HG03571 (cell line): Measurements from ENCODE around the gene BTRC.
"Not testable (repeated sequence)": the region's sequence is repeated elsewhere in the genome, so short reads cannot be mapped to it uniquely, and the experiment has no call there.

Experiments used
- ATAC-seq: cut with Tn5 transposase; IDR thresholded peaks from one replicate; pipeline ENCODE4 v1.9.1; 2021; ENCODE audit not compliant: unreplicated experiment

Gene BTRC

GRCh38 chr10:101385866-101386658 is 32.1 kb downstream of the BTRC start:
- ATAC-seq: no peak

- ATAC-seq: no peak
Observed at GRCh38 chr10:101386659-101387259, 32.8 kb downstream of the BTRC start.

- no peak for ATAC-seq
Observed at GRCh38 chr10:101388676-101389276, 34.8 kb downstream of the BTRC start.

- ATAC-seq: not testable (repeated sequence)
Observed at GRCh38 chr10:101389532-101389931, 35.6 kb downstream of the BTRC start.

- no peak for ATAC-seq
Observed at GRCh38 chr10:101389986-101390531, 36.1 kb downstream of the BTRC start.

GRCh38 chr10:101393378-101393777 is 39.4 kb downstream of the BTRC start:
- no peak for ATAC-seq

- no peak for ATAC-seq
Observed at GRCh38 chr10:101394524-101395133, 40.7 kb downstream of the BTRC start.

GRCh38 chr10:101397140-101397539 is 43.2 kb downstream of the BTRC start:
- ATAC-seq: no peak

GRCh38 chr10:101400585-101400984 is 46.6 kb downstream of the BTRC start:
- ATAC-seq: no peak

GRCh38 chr10:101402711-101403110 is 48.7 kb downstream of the BTRC start:
- no peak for ATAC-seq

GRCh38 chr10:101403161-101403560 is 49.2 kb downstream of the BTRC start:
- no peak for ATAC-seq

- no peak for ATAC-seq
Observed at GRCh38 chr10:101405001-101405400, 51.0 kb downstream of the BTRC start.

- ATAC-seq: no peak
Observed at GRCh38 chr10:101411598-101411997, 57.6 kb downstream of the BTRC start.

GRCh38 chr10:101414034-101414433 is 60.1 kb downstream of the BTRC start:
- no peak for ATAC-seq

GRCh38 chr10:101415884-101416283 is 61.9 kb downstream of the BTRC start:
- no peak for ATAC-seq

- ATAC-seq: not testable (repeated sequence)
Observed at GRCh38 chr10:101421967-101422366, 68.0 kb downstream of the BTRC start.

- no peak for ATAC-seq
Observed at GRCh38 chr10:101425535-101425934, 71.6 kb downstream of the BTRC start.

GRCh38 chr10:101428036-101428435 is 74.1 kb downstream of the BTRC start:
- ATAC-seq: no peak

GRCh38 chr10:101429423-101429822 is 75.5 kb downstream of the BTRC start:
- no peak for ATAC-seq

- no peak for ATAC-seq
Observed at GRCh38 chr10:101436302-101436701, 82.3 kb downstream of the BTRC start.

GRCh38 chr10:101438881-101439391 is 85.0 kb downstream of the BTRC start:
- ATAC-seq: no peak
